Peyer's patch (tissue), 4 donors: ENCODE measurements around the gene TNRC6A.

Experiments used
- POLR2A ChIP-seq, 2 donors: fragments of 450-650 bp; IDR thresholded peaks; one replicate each; pipeline ENCODE4 v1.5.1; 2017; ENCODE audit warnings: antibody characterized with exemption in 2 of 2, mild to moderate bottlenecking in 2 of 2, moderate library complexity in 2 of 2
- TF ChIP-seq, protein P1 (sequence below), 6 experiments: fragments of 450-650 bp in 4 of 6; fragments of 200-600 bp in 2 of 6; sonication (generic) in 1 of 6; IDR thresholded peaks; one replicate each; pipeline ENCODE4 v1.5.1; 2017 to 2019; ENCODE audit warnings: antibody characterized with exemption in 6 of 6, mild to moderate bottlenecking in 3 of 6, moderate library complexity in 1 of 6

DNA sequence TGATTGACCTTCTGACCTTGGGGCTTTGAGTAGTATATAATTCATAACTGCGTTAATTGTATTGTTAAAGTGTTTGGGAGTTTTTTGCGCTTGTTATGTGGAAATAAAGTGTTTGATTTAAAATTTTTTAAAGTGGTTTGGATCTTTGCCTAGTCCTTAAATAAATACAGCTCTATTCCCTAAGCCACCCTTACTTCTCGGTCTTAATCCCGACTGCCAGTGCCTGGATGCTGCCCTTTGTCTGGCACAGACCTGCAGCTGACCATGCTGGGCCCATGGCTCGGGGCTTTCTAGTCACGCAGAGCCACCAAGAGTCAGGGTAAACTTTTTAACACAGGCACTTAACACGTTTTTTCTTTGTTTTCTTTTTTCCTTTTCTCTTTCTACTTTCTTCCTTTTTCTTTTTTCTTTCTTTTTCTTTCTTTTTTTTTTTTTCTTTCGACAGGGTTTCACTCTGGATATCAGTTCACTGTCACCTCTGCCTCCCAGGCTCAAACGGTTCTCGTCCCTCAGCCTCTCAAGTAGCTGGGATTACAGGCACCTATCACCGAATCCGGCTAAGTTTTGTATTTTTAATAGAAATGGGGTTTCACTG, 96.7 kb downstream of the TNRC6A start:
- TF ChIP-seq, protein P1, sequence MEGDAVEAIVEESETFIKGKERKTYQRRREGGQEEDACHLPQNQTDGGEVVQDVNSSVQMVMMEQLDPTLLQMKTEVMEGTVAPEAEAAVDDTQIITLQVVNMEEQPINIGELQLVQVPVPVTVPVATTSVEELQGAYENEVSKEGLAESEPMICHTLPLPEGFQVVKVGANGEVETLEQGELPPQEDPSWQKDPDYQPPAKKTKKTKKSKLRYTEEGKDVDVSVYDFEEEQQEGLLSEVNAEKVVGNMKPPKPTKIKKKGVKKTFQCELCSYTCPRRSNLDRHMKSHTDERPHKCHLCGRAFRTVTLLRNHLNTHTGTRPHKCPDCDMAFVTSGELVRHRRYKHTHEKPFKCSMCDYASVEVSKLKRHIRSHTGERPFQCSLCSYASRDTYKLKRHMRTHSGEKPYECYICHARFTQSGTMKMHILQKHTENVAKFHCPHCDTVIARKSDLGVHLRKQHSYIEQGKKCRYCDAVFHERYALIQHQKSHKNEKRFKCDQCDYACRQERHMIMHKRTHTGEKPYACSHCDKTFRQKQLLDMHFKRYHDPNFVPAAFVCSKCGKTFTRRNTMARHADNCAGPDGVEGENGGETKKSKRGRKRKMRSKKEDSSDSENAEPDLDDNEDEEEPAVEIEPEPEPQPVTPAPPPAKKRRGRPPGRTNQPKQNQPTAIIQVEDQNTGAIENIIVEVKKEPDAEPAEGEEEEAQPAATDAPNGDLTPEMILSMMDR (IDR thresholded peaks at IDR 0.05) = no peak
- TF ChIP-seq POLR2A (IDR thresholded peaks at IDR 0.05) = no peak
